ENCODE data around the gene VCL. TPM values are rescaled to one million over a fixed set of nuclear protein-coding genes. Genes with fewer than 3 reads are reported as not detected.

VCL gene
- total RNA-seq, 2 donors from 2014 or later: 97.2 to 285 TPM

GRCh38 chr10:74114041-74114448, 116.1 kb downstream of the VCL start:
- WGBS: 69% methylated on average over 12 of the region's 12 CpGs
- TF ChIP-seq POLR2A (IDR thresholded peaks at IDR 0.05): no peak
- no peak for TF ChIP-seq CTCF (IDR thresholded peaks at IDR 0.05)
- no peak for TF ChIP-seq POLR2AphosphoS5 (IDR thresholded peaks at IDR 0.05)
- no peak for DNase-seq (ENCODE audit: low spot score)
- peaks cover 2 to 17% of the 10 kb centered on the region in 2 donors for H3K36me3 ChIP-seq
- H3K4me1 ChIP-seq (replicated peaks): no peaks in the 10 kb centered on the region
- H3K27me3 ChIP-seq (replicated peaks; ENCODE audit: insufficient read depth): no peaks in the 10 kb centered on the region
- intact Hi-C loops (cut with DNase I): no loop called here
- H3K27ac ChIP-seq: peak overlapping the region in 1 of 2 donors; percentile 21
- H3K9me3 ChIP-seq: no peaks in the 10 kb centered on the region
- no peak overlapping the region for H3K4me3 ChIP-seq

- H3K36me3 ChIP-seq: peaks cover 2 to 5% of the 10 kb centered on the region in 2 donors
- no peaks in the 10 kb centered on the region for H3K27me3 ChIP-seq (replicated peaks; ENCODE audit: insufficient read depth)
- TF ChIP-seq CTCF (IDR thresholded peaks at IDR 0.05): no peak
- no peak overlapping the region for H3K27ac ChIP-seq
- no peaks in the 10 kb centered on the region for H3K9me3 ChIP-seq
- 87% methylated on average over 4 of the region's 4 CpGs for WGBS
- H3K4me3 ChIP-seq: no peak overlapping the region
- H3K4me1 ChIP-seq (replicated peaks): peaks cover 7% of the 10 kb centered on the region
- intact Hi-C loops (cut with DNase I): no loop called here
- no peak for DNase-seq (ENCODE audit: low spot score)
Measured at GRCh38 chr10:74117738-74118137, 119.8 kb downstream of the VCL start.

GRCh38 chr10:74118804-74119203, 120.9 kb downstream of the VCL start:
- WGBS: 77% methylated on average over 3 of the region's 3 CpGs
- DNase-seq (ENCODE audit: low spot score): no peak
- intact Hi-C loops (cut with DNase I): no loop called here
- H3K27me3 ChIP-seq (replicated peaks; ENCODE audit: insufficient read depth): no peaks in the 10 kb centered on the region
- H3K9me3 ChIP-seq: no peaks in the 10 kb centered on the region
- H3K36me3 ChIP-seq: peaks cover 2 to 5% of the 10 kb centered on the region in 2 donors
- TF ChIP-seq CTCF (IDR thresholded peaks at IDR 0.05) (no peak), POLR2A (IDR thresholded peaks at IDR 0.05) (no peak), POLR2AphosphoS5 (IDR thresholded peaks at IDR 0.05) (no peak)
- no peak overlapping the region for H3K27ac ChIP-seq
- H3K4me3 ChIP-seq: no peak overlapping the region
- H3K4me1 ChIP-seq (replicated peaks): peaks cover 7% of the 10 kb centered on the region

GRCh38 chr10:74120911-74121310, 123.0 kb downstream of the VCL start:
- WGBS: 31% methylated on average over 1 of the region's 1 CpG
- Histone ChIP-seq H3K4me3 (no peak overlapping the region), H3K27ac (peak overlapping the region in 1 of 2 donors; percentile 1), H3K27me3 (replicated peaks; ENCODE audit: insufficient read depth) (no peaks in the 10 kb centered on the region), H3K36me3 (no peaks in the 10 kb centered on the region), H3K9me3 (no peaks in the 10 kb centered on the region), H3K4me1 (replicated peaks) (peaks cover 7% of the 10 kb centered on the region)
- intact Hi-C loops (cut with DNase I): loop anchor here (10.0 kb wide), 1 partner anchor 114 kb away; no protein-coding TSS in a partner anchor
- DNase-seq (ENCODE audit: low spot score): no peak
- TF ChIP-seq CTCF (IDR thresholded peaks at IDR 0.05) (no peak), POLR2A (IDR thresholded peaks at IDR 0.05) (no peak)

- intact Hi-C loops (cut with DNase I): loop anchor here (10.0 kb wide), 1 partner anchor 113 kb away; no protein-coding TSS in a partner anchor
- H3K27me3 ChIP-seq (replicated peaks; ENCODE audit: insufficient read depth): no peaks in the 10 kb centered on the region
- peak overlapping the region in 1 of 2 donors; percentile 1 for H3K27ac ChIP-seq
- TF ChIP-seq POLR2A (IDR thresholded peaks at IDR 0.05): no peak
- no peak for TF ChIP-seq CTCF (IDR thresholded peaks at IDR 0.05)
- TF ChIP-seq POLR2AphosphoS5 (IDR thresholded peaks at IDR 0.05): no peak
- no peak for DNase-seq (ENCODE audit: low spot score)
- WGBS: 50% methylated on average over 1 of the region's 1 CpG
- H3K4me1 ChIP-seq (replicated peaks): peaks cover 7% of the 10 kb centered on the region
- no peak overlapping the region for H3K4me3 ChIP-seq
- no peaks in the 10 kb centered on the region for H3K36me3 ChIP-seq
- H3K9me3 ChIP-seq: no peaks in the 10 kb centered on the region
Measured at GRCh38 chr10:74121368-74121767, 123.5 kb downstream of the VCL start.
